Activated T-cell treated with anti-CD3 and anti-CD28 coated beads, Interleukin-2, amount 50 U/mL, for 4 hours (primary cell): Measurements from ENCODE around the gene SLC25A36. TPM values are rescaled to one million over a fixed set of nuclear protein-coding genes. Genes with fewer than 3 reads are reported as not detected.
"Not testable (repeated sequence)": the region's sequence is repeated elsewhere in the genome, so short reads cannot be mapped to it uniquely, and the experiment has no call there.

ENCODE experiments used
- ATAC-seq, 2 donors: fragments of 200-7000 bp; cut with Tn5 transposase; one replicate each; pipeline ENCODE4 v1.10.0; 2021
- DNase-seq: peaks from one replicate; pipeline ENCODE4 v3.0.0-alpha.2; 2020
- H3K27me3 Mint-ChIP-seq: one replicate; pipeline ENCODE4 v1.8.0; 2021; ENCODE audit warnings: low read depth, mixed read lengths
- H3K36me3 Mint-ChIP-seq: one replicate; pipeline ENCODE4 v1.8.0; 2022; ENCODE audit warnings: mixed read lengths; ENCODE audit not compliant: insufficient read depth
- H3K4me1 Mint-ChIP-seq: one replicate; pipeline ENCODE4 v1.8.0; 2021; ENCODE audit warnings: low read depth, mixed read lengths
- H3K4me3 Mint-ChIP-seq: one replicate; pipeline ENCODE4 v1.8.0; 2021; ENCODE audit warnings: mild to moderate bottlenecking, moderate library complexity, mixed read lengths
- H3K9me3 Mint-ChIP-seq: one replicate; pipeline ENCODE4 v1.8.0; 2021; ENCODE audit warnings: mixed read lengths
- total RNA-seq, 3 donors: library from RNA; stranded (reverse); gene quantifications; one replicate each; pipeline ENCODE4 v1.2.1, GENCODE V29; 2021

The SLC25A36 gene
- total RNA-seq, 3 donors from 2014 or later: 35.1 to 41.9 (median 39.7) TPM

DNA sequence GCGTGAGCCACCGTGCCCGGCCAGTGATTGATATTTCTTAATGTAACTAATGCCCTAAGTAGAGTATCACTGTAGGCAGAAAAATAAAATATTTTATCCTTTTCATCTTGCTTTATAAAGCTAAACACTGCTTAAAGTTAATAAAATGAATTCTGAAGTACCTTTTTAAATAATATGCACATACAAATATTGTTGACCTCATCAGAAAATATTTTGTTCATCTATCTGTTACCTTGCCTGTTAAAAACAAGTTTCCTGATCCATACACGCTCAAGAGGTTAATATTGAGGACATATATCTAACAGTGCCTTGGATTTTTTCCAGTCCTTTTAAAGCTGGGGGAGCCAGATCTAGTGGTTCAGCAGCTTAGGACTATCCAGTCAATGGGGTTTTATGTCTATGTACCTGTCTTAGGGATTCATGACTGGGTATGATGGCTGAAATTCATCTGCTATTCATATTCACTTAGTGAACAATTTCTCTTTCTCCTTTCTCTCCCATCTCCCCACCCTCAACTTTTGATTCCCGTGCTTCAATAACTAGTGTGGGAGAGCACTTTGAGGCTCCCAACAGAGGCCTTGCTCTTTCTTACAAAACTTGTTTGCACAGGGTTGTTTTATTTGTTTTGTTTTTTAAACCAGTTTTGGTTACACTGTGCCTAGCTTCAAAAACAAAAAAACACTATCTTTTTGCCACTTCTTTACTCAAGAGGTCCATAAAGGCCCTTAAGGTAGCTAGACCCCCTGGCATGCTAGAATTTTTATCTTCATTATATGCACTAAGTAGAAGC lies 7.0 kb downstream of the SLC25A36 start:
- Mint-ChIP-seq H3K27me3 (no peaks in the 10 kb centered on the region), H3K9me3 (no peaks in the 10 kb centered on the region), H3K36me3 (peaks cover 19% of the 10 kb centered on the region), H3K4me3 (no peak overlapping the region), H3K4me1 (peaks cover 69% of the 10 kb centered on the region)
- DNase-seq (no peak), ATAC-seq (no peak)

DNA sequence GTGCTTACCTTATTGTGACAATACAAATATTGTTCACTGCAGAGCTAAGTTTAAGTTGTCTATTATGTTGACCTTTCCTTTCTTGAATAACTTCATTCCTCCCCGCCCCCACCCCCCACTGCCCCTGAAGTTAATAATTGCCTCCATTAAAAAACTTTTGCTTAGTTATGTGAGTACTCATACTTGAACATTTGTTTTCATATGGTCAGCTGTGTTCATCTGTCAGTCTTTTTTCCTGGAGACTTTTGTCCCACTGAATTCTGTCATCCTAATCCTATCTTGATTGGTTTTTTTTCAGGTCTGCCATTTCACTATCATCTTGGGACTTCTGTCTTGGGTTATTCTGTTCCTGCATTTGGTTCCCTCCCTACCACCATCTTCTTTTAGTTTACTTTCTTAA lies 8.5 kb downstream of the SLC25A36 start:
- Mint-ChIP-seq H3K9me3 (no peaks in the 10 kb centered on the region), H3K4me3 (no peak overlapping the region), H3K36me3 (peaks cover 19% of the 10 kb centered on the region), H3K4me1 (peaks cover 72% of the 10 kb centered on the region), H3K27me3 (no peaks in the 10 kb centered on the region)
- ATAC-seq (no peak), DNase-seq (no peak)

DNA sequence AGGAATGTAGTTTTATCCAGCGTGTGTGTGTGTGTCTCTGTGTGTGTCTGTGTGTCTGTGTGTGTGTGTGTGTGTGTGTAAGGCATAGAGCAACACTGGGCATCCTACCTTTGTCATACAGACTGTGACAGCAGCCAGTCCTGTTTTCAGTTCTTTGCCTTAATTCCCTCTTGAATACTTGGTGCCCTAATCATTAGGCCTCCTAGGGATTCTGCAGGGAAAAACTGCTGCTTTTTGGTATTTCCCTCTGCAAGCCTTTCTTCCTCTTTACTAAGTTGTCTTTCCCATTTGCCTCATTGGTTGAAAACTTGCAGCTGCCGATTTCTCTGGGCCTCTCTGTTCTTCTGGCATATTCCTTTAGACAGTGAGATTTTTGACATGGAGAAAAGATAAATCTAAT lies 9.2 kb downstream of the SLC25A36 start:
- no peaks in the 10 kb centered on the region for H3K9me3 Mint-ChIP-seq

DNA sequence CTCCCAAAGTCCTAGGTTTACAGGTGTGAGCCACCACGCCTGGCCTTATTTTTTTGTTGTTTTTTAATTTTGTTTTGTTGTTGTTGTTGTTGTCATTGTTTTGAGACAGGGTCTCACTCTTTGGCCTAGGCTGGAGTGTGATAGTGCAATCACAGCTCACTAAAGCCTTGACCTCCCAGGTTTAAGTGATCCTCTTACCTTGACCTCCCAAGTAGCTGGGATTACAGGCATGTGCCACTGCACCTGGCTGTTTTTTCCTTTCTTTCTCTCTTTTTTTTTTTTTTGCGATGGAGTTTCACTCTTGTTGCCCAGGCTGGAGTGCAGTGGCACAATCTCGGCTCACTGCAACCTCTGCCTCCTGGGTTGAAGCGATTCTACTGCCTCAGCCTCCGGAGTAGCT lies 10.1 kb downstream of the SLC25A36 start:
- not testable (repeated sequence) for H3K27me3 Mint-ChIP-seq, ATAC-seq, H3K9me3 Mint-ChIP-seq, H3K4me3 Mint-ChIP-seq, DNase-seq
- Mint-ChIP-seq H3K36me3 (peaks cover 15% of the 10 kb centered on the region), H3K4me1 (peaks cover 65% of the 10 kb centered on the region)

More for the DNA sequence above, 9.2 kb downstream of the SLC25A36 start:
- DNase-seq: no peak
- Mint-ChIP-seq H3K27me3 (no peaks in the 10 kb centered on the region), H3K4me1 (peaks cover 73% of the 10 kb centered on the region), H3K36me3 (peaks cover 19% of the 10 kb centered on the region), H3K4me3 (no peak overlapping the region)
- ATAC-seq: no peak

DNA sequence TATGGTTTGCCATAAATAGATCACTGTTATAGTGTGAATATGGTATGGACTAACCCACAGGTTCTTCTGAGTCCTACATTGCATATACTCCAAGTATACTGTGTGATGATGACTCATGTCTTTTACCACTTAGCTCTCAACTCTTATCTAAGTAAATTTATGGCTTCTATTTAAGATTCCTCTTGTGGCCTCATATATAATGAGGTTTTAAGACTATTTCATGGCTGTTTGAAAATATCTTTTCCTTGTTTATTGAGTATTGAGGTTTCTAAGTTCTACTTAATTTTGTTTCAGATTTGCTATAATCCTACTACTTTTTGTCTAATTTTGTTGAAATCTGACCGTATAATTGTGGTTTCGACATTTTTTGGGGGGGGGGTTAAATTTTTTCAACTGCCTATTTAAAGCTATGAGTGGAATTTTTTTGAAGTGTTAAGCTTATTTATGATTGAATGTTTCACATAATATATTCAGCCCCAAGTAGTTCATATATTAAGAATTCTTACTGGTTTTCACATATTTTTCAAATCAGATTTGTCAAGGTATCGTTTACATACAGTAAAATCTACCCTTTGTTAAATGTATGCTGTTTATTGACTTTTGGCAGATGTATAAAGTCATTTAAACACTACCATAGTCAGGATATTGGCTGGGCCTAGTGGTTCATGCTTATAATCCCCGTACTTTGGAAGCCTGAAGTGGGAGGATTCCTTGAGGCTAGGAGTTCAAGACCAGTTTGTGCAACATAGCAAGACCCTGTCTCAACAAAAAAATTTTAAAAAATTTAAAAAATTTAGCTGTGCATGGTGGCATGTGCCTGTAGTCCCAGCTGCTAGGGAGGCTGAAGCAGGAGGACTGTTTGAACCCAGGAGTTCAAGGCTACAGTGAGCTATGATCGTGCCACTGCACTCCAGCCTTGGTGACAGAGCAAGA lies 11.7 kb downstream of the SLC25A36 start:
- no peaks in the 10 kb centered on the region for H3K27me3 Mint-ChIP-seq
- DNase-seq: no peak

DNA sequence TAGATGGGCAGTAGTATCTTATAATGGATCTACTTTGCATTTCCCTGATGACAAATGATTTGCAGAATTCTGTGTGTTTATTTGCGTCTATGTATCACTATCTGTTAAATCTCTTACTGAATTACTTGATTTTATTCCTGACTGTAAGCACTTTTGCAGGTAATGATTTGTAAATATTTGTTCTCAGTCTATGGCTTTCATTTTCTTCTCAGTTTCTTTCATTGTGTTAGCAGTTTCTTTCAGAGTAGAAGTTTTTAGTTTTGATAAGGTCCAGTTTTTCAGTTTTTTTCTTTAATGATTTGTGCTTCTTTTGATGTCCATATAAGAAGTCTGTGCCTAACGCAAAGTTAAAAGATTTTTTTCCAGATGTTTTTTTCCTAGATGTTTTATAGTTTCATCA lies 12.9 kb downstream of the SLC25A36 start:
- Mint-ChIP-seq H3K4me1 (peaks cover 46% of the 10 kb centered on the region), H3K36me3 (peaks cover 15% of the 10 kb centered on the region), H3K9me3 (no peaks in the 10 kb centered on the region), H3K27me3 (no peaks in the 10 kb centered on the region), H3K4me3 (no peak overlapping the region)
- no peak for DNase-seq
- ATAC-seq: no peak

More for the DNA sequence above, 11.7 kb downstream of the SLC25A36 start:
- H3K9me3 Mint-ChIP-seq: no peaks in the 10 kb centered on the region
- ATAC-seq: peak; percentile 58 to 69
- H3K4me1 Mint-ChIP-seq: peaks cover 55% of the 10 kb centered on the region
- H3K4me3 Mint-ChIP-seq: no peak overlapping the region
- H3K36me3 Mint-ChIP-seq: peaks cover 10% of the 10 kb centered on the region

DNA sequence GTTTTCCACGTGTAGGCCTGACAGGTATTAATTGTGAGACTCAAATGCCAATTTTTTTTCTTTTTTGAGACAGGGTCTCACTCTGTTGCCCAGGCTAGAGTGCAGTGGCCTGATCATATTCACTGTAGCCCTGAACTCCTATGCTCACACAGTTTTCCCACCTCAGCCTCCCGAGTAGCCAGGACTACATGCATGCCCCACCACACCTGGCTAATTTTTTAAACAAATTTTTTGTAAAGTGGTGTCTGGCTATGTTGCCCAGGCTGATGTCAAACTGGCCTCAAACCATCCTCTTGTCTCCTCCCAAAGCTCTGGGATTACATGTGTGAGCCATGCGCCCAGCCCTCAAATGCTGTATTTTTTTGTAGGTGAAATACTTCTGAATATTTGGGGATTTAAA lies 14.0 kb downstream of the SLC25A36 start:
- Mint-ChIP-seq H3K27me3 (no peaks in the 10 kb centered on the region), H3K4me1 (peaks cover 36% of the 10 kb centered on the region)
- DNase-seq: no peak

DNA sequence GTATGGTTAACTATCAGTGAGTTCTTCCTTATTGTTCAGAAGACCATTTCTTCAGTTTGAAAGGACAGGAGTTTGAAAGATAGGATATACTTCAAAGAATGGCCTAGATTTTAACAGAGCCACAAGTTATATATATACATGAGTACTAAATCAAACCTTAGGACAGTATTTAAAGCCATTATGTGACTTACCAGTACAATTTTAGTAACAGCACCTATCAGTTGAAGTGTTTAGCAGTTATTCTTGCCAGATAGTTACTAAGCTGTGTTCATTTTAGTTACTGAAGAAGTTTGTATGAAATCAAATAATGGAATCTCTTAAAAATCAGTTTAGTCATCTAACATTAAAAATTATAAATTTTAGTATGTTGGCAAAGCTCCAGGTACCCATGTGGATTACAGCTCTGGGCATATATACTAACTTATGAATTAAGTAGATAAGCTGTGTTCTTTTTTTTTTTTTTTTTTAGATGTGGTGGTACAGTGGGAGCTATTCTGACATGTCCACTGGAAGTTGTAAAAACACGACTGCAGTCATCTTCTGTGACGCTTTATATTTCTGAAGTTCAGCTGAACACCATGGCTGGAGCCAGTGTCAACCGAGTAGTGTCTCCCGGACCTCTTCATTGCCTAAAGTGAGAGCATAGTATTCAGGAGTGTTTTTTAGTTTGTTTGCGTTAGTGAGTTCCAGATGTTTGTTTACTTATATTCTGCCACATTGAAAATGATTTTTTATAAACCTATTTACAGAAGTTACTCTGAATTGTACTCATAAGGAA lies 14.6 kb downstream of the SLC25A36 start:
- DNase-seq (no peak), ATAC-seq (no peak)
- Mint-ChIP-seq H3K4me1 (peaks cover 31% of the 10 kb centered on the region), H3K9me3 (no peaks in the 10 kb centered on the region), H3K36me3 (peaks cover 21% of the 10 kb centered on the region), H3K4me3 (no peak overlapping the region), H3K27me3 (no peaks in the 10 kb centered on the region)

More for the DNA sequence above, 14.0 kb downstream of the SLC25A36 start:
- H3K36me3 Mint-ChIP-seq: peaks cover 18% of the 10 kb centered on the region
- no peaks in the 10 kb centered on the region for H3K9me3 Mint-ChIP-seq
- H3K4me3 Mint-ChIP-seq: no peak overlapping the region
- ATAC-seq: no peak

DNA sequence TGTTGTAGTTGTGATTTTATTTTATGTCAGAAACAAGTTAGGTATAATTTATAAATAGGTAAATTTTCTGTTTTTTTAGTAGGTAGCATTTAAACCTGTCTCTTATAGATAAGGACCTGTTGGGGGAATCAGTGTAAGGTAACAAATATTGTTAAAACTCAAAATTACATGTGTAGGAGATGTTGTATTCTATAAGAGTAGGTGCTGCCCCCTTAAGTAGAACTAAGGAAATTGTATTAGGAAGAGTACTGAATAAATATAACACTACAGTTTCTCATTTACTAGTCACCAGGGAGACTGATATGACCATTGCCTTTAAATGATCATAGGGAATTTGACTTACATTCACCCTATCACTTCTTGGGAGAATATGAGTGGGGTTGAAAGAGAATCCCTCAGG lies 31.2 kb downstream of the SLC25A36 start:
- no peak for ATAC-seq
- peaks cover 27% of the 10 kb centered on the region for H3K36me3 Mint-ChIP-seq

DNA sequence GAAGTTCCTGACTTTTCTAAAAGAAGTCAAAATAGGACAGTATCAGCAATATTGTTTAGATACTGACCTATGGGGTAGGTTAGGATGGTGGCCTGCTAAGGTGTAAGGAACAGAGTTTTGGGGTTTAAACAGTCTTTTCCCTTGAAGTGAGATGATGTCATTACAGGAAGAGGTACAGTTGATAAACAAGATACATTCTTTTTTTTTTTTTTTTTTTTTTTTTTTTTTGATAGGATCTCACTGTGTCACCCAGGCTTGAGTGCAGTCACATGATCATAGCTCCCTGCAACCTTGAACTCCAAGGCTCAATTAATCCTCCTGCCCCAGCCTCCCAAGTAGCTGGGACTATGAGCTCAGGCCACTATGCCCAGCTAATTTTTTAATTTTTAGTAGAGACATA lies 33.3 kb downstream of the SLC25A36 start:
- ATAC-seq (no peak), DNase-seq (no peak)
- Mint-ChIP-seq H3K9me3 (no peaks in the 10 kb centered on the region), H3K4me3 (no peak overlapping the region), H3K27me3 (no peaks in the 10 kb centered on the region), H3K4me1 (peaks cover 4% of the 10 kb centered on the region), H3K36me3 (peaks cover 31% of the 10 kb centered on the region)

More for the DNA sequence above, 31.2 kb downstream of the SLC25A36 start:
- no peak for DNase-seq
- H3K9me3 Mint-ChIP-seq: no peaks in the 10 kb centered on the region
- H3K27me3 Mint-ChIP-seq: no peaks in the 10 kb centered on the region
- peaks cover 4% of the 10 kb centered on the region for H3K4me1 Mint-ChIP-seq
- H3K4me3 Mint-ChIP-seq: no peak overlapping the region

DNA sequence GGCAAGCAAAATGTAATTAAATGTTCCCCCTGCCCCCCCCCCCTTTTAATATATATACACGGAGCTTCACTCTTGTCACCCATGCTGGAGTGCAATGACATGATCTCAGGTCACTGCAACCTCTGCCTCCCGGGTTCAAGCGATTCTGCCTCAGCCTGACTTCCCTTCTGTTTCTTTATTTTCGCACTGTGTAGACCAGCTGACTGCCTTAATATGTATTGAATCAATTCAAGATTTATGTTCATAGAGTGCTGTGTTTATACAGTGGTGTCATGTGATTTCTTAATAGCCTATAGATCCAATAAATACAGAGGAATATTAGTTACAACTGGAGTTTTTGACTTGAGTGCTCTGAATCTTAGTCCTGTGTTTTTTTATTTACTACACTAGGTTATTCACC lies 39.0 kb downstream of the SLC25A36 start:
- no peaks in the 10 kb centered on the region for H3K27me3 Mint-ChIP-seq
- H3K9me3 Mint-ChIP-seq: peaks cover 7% of the 10 kb centered on the region
- ATAC-seq: no peak
- no peak overlapping the region for H3K4me3 Mint-ChIP-seq
- H3K36me3 Mint-ChIP-seq: peaks cover 17% of the 10 kb centered on the region
- no peak for DNase-seq
- no peaks in the 10 kb centered on the region for H3K4me1 Mint-ChIP-seq

DNA sequence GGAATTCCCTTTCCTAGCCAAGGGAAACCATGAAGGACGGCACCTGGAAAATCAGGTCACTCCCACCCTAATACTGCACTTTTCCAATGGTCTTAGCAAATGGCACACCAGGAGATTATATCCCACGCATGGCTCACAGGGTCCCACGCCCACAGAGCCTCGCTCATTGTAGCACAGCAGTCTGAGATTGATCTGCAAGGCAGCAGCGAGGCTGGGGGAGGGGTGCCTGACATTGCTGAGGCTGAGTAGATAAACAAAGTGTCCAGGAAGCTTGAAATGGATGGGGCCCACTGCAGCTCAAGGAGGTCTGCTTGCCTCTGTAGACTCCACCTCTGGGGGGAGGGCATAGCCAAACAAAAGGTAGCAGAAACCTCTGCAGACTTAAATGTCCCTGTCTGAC lies 46.2 kb downstream of the SLC25A36 start:
- not testable (repeated sequence) for DNase-seq, H3K4me3 Mint-ChIP-seq, H3K4me1 Mint-ChIP-seq, ATAC-seq, H3K36me3 Mint-ChIP-seq, H3K27me3 Mint-ChIP-seq
- H3K9me3 Mint-ChIP-seq: peaks cover 23% of the 10 kb centered on the region

DNA sequence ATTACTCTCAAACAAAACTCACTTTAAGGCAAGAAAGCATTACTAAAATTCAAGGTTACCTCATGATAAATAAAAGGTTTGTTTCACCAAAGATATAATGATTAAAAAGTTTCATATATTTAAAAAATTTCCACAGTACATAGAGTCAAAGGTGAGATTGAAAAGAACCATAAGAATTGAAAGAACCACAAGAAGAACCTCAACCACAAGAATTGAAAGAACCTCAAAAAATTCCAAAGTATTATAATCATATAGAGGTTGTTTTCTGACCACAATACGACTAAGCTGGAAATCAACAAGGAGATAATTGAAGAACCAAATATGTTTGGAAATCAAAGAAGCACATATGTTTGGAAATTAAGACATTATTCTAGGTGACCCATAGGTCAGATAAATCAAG lies 52.7 kb downstream of the SLC25A36 start:
- no peak for ATAC-seq
- Mint-ChIP-seq H3K4me1 (no peaks in the 10 kb centered on the region), H3K9me3 (peaks cover 7% of the 10 kb centered on the region), H3K36me3 (no peaks in the 10 kb centered on the region), H3K4me3 (no peak overlapping the region), H3K27me3 (peaks cover 2% of the 10 kb centered on the region)
- DNase-seq: no peak

DNA sequence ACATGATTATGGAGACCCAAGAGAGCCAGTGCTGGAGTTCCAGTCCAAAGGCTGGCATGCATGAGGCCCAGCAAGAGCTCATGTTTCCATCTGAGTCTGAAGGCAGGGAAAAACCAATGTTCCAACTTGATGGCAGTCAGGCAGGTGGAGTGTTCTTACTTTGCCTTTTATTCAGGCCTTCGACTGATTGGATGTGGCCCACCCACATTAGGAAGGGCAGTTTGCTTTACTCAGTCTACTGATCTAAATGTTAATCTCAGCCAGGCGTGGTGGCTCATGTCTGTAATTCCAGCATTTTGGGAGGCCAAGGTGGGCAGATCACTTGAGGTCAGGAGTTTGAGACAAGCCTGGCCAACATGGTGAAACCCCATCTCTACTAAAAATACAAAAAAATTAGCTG lies 53.2 kb downstream of the SLC25A36 start:
- not testable (repeated sequence) for H3K4me3 Mint-ChIP-seq, H3K36me3 Mint-ChIP-seq, ATAC-seq, H3K27me3 Mint-ChIP-seq, H3K9me3 Mint-ChIP-seq, H3K4me1 Mint-ChIP-seq, DNase-seq
